ENCODE data around the gene BMPR1A. TPM values are rescaled to one million over a fixed set of nuclear protein-coding genes. Genes with fewer than 3 reads are reported as not detected.

The BMPR1A gene
- total RNA-seq, 2 experiments from 2014 or later = 0.47 to 1.1 TPM

GRCh38 chr10:86898511-86898910 lies 142.1 kb downstream of the BMPR1A start:
- no peak for TF ChIP-seq CTCF (conservative IDR thresholded peaks at IDR 0.05; ENCODE audit: low read length)
- no peak for TF ChIP-seq EZH2phosphoT487 (IDR thresholded peaks at IDR 0.05; ENCODE audit: borderline replicate concordance, low read depth, low read length)
- no peak for DNase-seq (ENCODE audit: low spot score)
- Histone ChIP-seq H3K4me1 (ENCODE audit: insufficient read depth, low read length, poor library complexity, severe bottlenecking) (no peaks in the 10 kb centered on the region), H3K79me2 (ENCODE audit: insufficient read depth, low read depth, low read length) (no peaks in the 10 kb centered on the region), H3K36me3 (ENCODE audit: insufficient read depth, low read length) (no peaks in the 10 kb centered on the region), H3K9me2 (ENCODE audit: insufficient read depth, low read length) (no peaks in the 10 kb centered on the region), H3K4me2 (ENCODE audit: low read length) (no peak overlapping the region), H2AFZ (ENCODE audit: low read length) (no peak overlapping the region), H3K4me3 (ENCODE audit: low read depth, low read length, poor library complexity, severe bottlenecking) (no peak overlapping the region), H3K27ac (ENCODE audit: low read depth, low read length, poor library complexity, severe bottlenecking) (no peak overlapping the region), H3K9me3 (ENCODE audit: low read length) (no peaks in the 10 kb centered on the region), H4K20me1 (ENCODE audit: insufficient read depth, low read length) (no peaks in the 10 kb centered on the region)
- ChIA-PET POLR2A (no interaction called here), CTCF (ENCODE audit: unreplicated experiment) (no interaction called here)
- BruUV-seq (replicated peaks) = no TSS peak
- intact Hi-C loops (cut with micrococcal nuclease; ENCODE audit: unreplicated experiment) = loop anchor here (2.0 kb wide), 1 partner anchor 210 kb away; no protein-coding TSS in a partner anchor

DNA sequence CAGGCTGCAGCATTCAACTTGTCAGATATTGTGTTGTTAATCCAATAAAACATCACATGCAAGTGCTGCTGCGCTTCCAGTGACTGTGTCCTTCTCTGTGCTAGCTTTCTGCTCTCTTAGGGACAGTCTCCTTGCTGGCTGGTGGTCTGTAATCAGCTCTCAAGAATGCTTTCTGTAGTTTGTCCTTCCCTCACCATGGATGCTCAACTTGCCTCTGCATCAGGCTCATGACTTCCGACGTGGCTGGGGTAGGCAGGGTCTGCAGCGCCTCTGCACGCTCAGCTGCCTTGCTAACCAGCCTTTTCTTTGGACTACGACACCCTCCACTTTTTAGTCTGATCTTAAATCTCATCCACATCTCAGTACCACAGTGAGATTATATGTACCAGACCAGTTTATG lies 142.7 kb downstream of the BMPR1A start:
- Histone ChIP-seq H4K20me1 (ENCODE audit: insufficient read depth, low read length) (no peaks in the 10 kb centered on the region), H3K4me3 (ENCODE audit: low read depth, low read length, poor library complexity, severe bottlenecking) (no peak overlapping the region), H3K4me2 (ENCODE audit: low read length) (no peak overlapping the region), H3K4me1 (ENCODE audit: insufficient read depth, low read length, poor library complexity, severe bottlenecking) (no peaks in the 10 kb centered on the region), H3K36me3 (ENCODE audit: insufficient read depth, low read length) (no peaks in the 10 kb centered on the region), H3K9me3 (ENCODE audit: low read length) (no peaks in the 10 kb centered on the region), H3K27ac (ENCODE audit: low read depth, low read length, poor library complexity, severe bottlenecking) (no peak overlapping the region), H2AFZ (ENCODE audit: low read length) (no peak overlapping the region), H3K79me2 (ENCODE audit: insufficient read depth, low read depth, low read length) (no peaks in the 10 kb centered on the region), H3K9me2 (ENCODE audit: insufficient read depth, low read length) (no peaks in the 10 kb centered on the region)
- POLR2A ChIA-PET = no interaction called here
- CTCF ChIA-PET (ENCODE audit: unreplicated experiment) = no interaction called here
- BruUV-seq (replicated peaks) = no TSS peak
- no peak for TF ChIP-seq EZH2phosphoT487 (IDR thresholded peaks at IDR 0.05; ENCODE audit: borderline replicate concordance, low read depth, low read length)
- no peak for TF ChIP-seq CTCF (conservative IDR thresholded peaks at IDR 0.05; ENCODE audit: low read length)
- DNase-seq (ENCODE audit: low spot score) = no peak
- intact Hi-C loops (cut with micrococcal nuclease; ENCODE audit: unreplicated experiment) = loop anchor here (2.0 kb wide), 1 partner anchor 210 kb away; no protein-coding TSS in a partner anchor

DNA sequence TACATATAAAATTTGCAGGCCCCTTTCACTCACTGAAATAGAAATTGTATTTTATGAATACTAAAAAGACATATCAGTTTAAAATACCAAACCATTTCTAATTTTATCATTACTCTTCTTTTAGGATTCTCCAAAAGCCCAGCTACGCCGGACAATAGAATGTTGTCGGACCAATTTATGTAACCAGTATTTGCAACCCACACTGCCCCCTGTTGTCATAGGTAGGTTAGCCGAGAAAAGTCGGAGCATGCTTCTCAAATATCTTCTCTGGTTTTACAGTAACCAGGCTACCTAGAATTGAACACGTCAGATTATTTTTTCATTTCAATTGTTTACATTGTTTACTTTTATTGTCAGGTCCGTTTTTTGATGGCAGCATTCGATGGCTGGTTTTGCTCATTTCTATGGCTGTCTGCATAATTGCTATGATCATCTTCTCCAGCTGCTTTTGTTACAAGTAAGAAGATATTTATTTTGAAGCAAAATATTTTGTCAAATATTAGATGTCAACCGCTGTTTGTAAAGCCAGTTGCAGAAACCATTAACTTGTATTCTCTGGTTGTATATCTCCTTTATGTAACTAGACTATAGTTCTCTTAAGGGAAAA lies 143.4 kb downstream of the BMPR1A start:
- H3K9me3 ChIP-seq (ENCODE audit: low read length) = no peaks in the 10 kb centered on the region
- no peaks in the 10 kb centered on the region for H3K9me2 ChIP-seq (ENCODE audit: insufficient read depth, low read length)
- no TSS peak for BruUV-seq (replicated peaks)
- H4K20me1 ChIP-seq (ENCODE audit: insufficient read depth, low read length) = no peaks in the 10 kb centered on the region
- H3K36me3 ChIP-seq (ENCODE audit: insufficient read depth, low read length) = no peaks in the 10 kb centered on the region
- intact Hi-C loops (cut with micrococcal nuclease; ENCODE audit: unreplicated experiment) = loop anchor here (2.0 kb wide), 1 partner anchor 211 kb away; no protein-coding TSS in a partner anchor
- no peaks in the 10 kb centered on the region for H3K4me1 ChIP-seq (ENCODE audit: insufficient read depth, low read length, poor library complexity, severe bottlenecking)
- H3K4me2 ChIP-seq (ENCODE audit: low read length) = no peak overlapping the region
- H3K79me2 ChIP-seq (ENCODE audit: insufficient read depth, low read depth, low read length) = no peaks in the 10 kb centered on the region
- ChIA-PET POLR2A (no interaction called here), CTCF (ENCODE audit: unreplicated experiment) (no interaction called here)
- H3K27ac ChIP-seq (ENCODE audit: low read depth, low read length, poor library complexity, severe bottlenecking) = no peak overlapping the region
- TF ChIP-seq CTCF (conservative IDR thresholded peaks at IDR 0.05; ENCODE audit: low read length) = peak; percentile 76; the same call in 1 of the 2 replicates
- no peak for TF ChIP-seq EZH2phosphoT487 (IDR thresholded peaks at IDR 0.05; ENCODE audit: borderline replicate concordance, low read depth, low read length)
- DNase-seq (ENCODE audit: low spot score) = peak; percentile 33
- H3K4me3 ChIP-seq (ENCODE audit: low read depth, low read length, poor library complexity, severe bottlenecking) = no peak overlapping the region
- no peak overlapping the region for H2AFZ ChIP-seq (ENCODE audit: low read length)

Measured in OCI-LY7 (cell line).